RWPE2 (cell line): Measurements from ENCODE around the gene PDE7B.
A peak's percentile ranks its signal among the peaks of the same experiment; 100 is the strongest.

Experiments
- ATAC-seq: fragments of 200-7000 bp; cut with Tn5 transposase; 3 replicates; pipeline ENCODE4 v1.9.1; 2021; ENCODE audit warnings: low read depth
- DNase-seq: peaks from one replicate; pipeline ENCODE4 v3.0.0-alpha.2; 2020; ENCODE audit warnings: low spot score
- H3K27ac ChIP-seq: fragments of 450-650 bp; 2 replicates; pipeline ENCODE4 v1.5.1; 2017; ENCODE audit warnings: mild to moderate bottlenecking; ENCODE audit not compliant: poor library complexity, severe bottlenecking
- H3K27me3 ChIP-seq: fragments of 250-450 bp; sonication (Bioruptor Pico); 2 replicates; pipeline ENCODE4 v1.5.1; 2021; ENCODE audit warnings: mild to moderate bottlenecking, moderate library complexity; ENCODE audit not compliant: insufficient read depth, poor library complexity, severe bottlenecking
- H3K36me3 ChIP-seq: fragments of 250-450 bp; sonication (Bioruptor Pico); 2 replicates; pipeline ENCODE4 v1.5.1; 2020; ENCODE audit warnings: low read depth, mild to moderate bottlenecking, moderate library complexity
- H3K4me1 ChIP-seq: fragments of 250-450 bp; sonication (Bioruptor Pico); 2 replicates; pipeline ENCODE4 v1.5.1; 2021; ENCODE audit warnings: mild to moderate bottlenecking, moderate library complexity; ENCODE audit not compliant: insufficient read depth, poor library complexity, severe bottlenecking
- H3K4me3 ChIP-seq: fragments of 250-450 bp; sonication (Bioruptor Pico); 2 replicates; pipeline ENCODE4 v1.5.1; 2021; ENCODE audit warnings: mild to moderate bottlenecking, moderate library complexity; ENCODE audit not compliant: severe bottlenecking
- H3K9me3 ChIP-seq: fragments of 250-450 bp; sonication (Bioruptor Pico); 2 replicates; pipeline ENCODE4 v1.5.1; 2021; ENCODE audit warnings: mild to moderate bottlenecking, moderate library complexity; ENCODE audit not compliant: severe bottlenecking
- TF ChIP-seq, protein P1 (sequence below): fragments of 450-650 bp; IDR thresholded peaks from one replicate; pipeline ENCODE4 v1.5.1; 2017; ENCODE audit warnings: mild to moderate bottlenecking, moderate library complexity; ENCODE audit not compliant: poor library complexity, severe bottlenecking

Gene PDE7B

DNA sequence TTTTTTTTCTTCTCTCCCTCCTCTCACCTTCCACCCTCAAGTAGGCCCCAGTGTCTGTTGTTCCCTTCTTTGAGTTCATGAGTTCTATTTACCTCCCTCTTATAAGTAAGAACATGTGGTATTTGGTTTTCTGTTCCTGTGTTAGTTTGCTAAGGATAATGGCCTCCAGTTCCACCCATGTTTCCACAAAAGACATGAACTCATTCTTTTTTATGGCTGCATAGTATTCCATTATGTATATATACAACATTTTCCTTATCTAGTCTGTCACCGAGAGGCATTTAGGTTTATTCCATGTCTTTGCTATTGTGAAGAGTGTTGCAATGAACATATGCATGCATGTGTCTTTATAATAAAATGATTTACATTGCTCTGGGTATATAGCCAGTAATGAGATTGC lies 147.9 kb downstream of the PDE7B start:
- Histone ChIP-seq H3K27ac (no peak overlapping the region), H3K4me1 (peaks cover 14% of the 10 kb centered on the region), H3K4me3 (no peak overlapping the region), H3K27me3 (no peaks in the 10 kb centered on the region), H3K36me3 (no peaks in the 10 kb centered on the region), H3K9me3 (no peaks in the 10 kb centered on the region)
- TF ChIP-seq, protein P1, sequence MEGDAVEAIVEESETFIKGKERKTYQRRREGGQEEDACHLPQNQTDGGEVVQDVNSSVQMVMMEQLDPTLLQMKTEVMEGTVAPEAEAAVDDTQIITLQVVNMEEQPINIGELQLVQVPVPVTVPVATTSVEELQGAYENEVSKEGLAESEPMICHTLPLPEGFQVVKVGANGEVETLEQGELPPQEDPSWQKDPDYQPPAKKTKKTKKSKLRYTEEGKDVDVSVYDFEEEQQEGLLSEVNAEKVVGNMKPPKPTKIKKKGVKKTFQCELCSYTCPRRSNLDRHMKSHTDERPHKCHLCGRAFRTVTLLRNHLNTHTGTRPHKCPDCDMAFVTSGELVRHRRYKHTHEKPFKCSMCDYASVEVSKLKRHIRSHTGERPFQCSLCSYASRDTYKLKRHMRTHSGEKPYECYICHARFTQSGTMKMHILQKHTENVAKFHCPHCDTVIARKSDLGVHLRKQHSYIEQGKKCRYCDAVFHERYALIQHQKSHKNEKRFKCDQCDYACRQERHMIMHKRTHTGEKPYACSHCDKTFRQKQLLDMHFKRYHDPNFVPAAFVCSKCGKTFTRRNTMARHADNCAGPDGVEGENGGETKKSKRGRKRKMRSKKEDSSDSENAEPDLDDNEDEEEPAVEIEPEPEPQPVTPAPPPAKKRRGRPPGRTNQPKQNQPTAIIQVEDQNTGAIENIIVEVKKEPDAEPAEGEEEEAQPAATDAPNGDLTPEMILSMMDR: no peak
- ATAC-seq (no peak), DNase-seq (no peak)

DNA sequence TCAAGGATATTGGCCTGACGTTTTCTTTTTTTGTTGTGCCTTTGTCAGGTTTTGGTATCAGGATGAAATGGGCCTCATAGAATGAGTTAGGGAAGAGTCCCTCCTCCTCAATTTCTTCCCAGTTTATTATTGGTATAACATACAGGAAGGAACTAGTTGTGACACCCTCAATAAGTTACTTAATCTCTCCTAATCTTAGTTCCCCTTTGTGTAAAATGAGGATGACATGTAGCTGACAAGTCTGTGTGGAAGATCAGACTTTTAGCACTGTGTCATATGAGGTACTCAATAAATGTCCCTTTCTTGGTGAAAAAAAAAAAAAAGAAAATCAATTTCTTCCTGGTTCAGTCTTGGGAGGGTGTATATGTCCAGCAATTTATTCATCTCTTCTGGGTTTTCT lies 155.8 kb downstream of the PDE7B start:
- ATAC-seq (no peak), DNase-seq (no peak)
- Histone ChIP-seq H3K4me3 (no peak overlapping the region), H3K36me3 (no peaks in the 10 kb centered on the region), H3K9me3 (no peaks in the 10 kb centered on the region), H3K4me1 (peaks cover 5% of the 10 kb centered on the region), H3K27me3 (no peaks in the 10 kb centered on the region), H3K27ac (no peak overlapping the region)
- TF ChIP-seq, protein P1: no peak

DNA sequence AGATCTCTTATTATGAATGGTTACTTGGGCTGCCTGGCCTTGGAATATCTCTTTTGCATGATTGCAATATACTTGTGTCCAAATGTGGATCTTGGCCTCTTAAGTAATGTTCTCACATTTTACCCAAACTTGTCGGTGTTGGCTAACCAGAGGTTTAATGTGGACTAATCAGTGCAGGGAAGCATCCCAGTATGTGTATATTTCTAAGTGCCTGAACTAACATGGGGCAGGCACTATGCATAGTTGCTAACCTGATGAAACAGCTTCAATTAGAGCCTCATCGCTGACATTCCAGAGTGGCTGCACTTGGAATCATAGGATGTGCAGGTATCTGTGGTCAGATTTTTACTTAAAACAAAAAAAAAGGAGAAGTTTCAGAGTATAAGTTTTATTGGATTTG lies 160.0 kb downstream of the PDE7B start:
- DNase-seq (no peak), ATAC-seq (no peak)
- Histone ChIP-seq H3K9me3 (no peaks in the 10 kb centered on the region), H3K36me3 (no peaks in the 10 kb centered on the region), H3K27me3 (no peaks in the 10 kb centered on the region), H3K4me3 (no peak overlapping the region), H3K27ac (no peak overlapping the region), H3K4me1 (peaks cover 7% of the 10 kb centered on the region)
- TF ChIP-seq, protein P1: no peak

DNA sequence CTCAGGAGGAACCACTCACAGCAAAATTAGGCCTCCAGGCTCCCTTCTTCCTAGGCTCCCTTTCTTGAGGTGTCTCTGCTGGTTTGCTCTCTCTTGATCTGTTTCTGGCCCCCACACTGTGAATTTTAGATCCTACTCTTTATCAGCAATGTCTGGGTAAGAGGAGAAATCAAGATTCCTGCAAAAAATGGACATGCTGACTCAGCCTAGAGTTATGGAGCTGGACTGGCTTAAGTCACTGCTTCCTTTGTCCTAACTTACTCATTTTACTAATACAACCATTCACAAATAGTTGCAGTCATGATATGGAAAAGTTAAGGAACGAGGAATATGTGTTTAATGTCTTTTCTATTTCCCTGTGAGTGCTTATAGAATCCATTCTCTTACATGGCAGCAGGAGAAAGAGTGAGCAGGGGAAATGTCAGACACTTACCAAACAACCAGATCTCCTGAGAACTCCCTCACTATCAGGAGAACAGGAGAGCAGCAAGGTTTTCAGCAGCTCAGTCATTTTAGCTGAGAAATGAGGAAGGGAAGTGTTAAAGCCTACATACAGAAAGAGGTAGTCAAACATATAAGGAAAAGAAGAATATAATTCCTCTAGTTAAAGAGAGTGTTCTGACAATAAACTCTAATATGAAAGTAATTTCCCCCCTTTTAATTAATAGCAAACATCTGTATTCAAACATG lies 160.8 kb downstream of the PDE7B start:
- H3K36me3 ChIP-seq: no peaks in the 10 kb centered on the region
- peaks cover 7% of the 10 kb centered on the region for H3K4me1 ChIP-seq
- TF ChIP-seq, protein P1: no peak
- DNase-seq (no peak), ATAC-seq (peak; percentile 87)
- H3K27ac ChIP-seq: no peak overlapping the region
- H3K27me3 ChIP-seq: no peaks in the 10 kb centered on the region
- H3K4me3 ChIP-seq: no peak overlapping the region
- no peaks in the 10 kb centered on the region for H3K9me3 ChIP-seq

DNA sequence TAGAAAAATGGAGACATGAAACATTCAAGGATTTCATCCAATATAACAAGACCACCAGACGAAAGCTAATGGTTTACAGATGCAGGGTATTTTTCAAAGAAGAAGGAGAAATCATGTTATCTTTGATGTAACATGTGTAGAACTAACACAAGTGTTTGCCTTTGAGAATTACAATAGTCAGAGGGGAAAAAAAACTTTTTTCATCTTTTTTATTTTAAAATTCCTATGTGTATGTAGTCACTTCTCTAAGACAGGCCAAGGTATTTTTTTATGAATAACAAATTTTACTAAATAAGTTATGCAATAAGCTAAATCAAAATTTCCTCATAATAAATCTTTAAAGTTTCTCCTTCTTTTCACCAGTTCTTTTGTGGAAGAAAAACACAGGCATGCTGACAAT lies 161.4 kb downstream of the PDE7B start:
- DNase-seq (no peak), ATAC-seq (no peak)
- Histone ChIP-seq H3K27ac (no peak overlapping the region), H3K9me3 (no peaks in the 10 kb centered on the region), H3K4me1 (peaks cover 7% of the 10 kb centered on the region), H3K27me3 (no peaks in the 10 kb centered on the region), H3K4me3 (no peak overlapping the region), H3K36me3 (no peaks in the 10 kb centered on the region)
- TF ChIP-seq, protein P1: no peak
